HepG2 (cell line): ENCODE results near the gene LRRC27. TPM values are rescaled to one million over a fixed set of nuclear protein-coding genes. Genes with fewer than 3 reads are reported as not detected.

Experiments used
- ATAC-seq: fragments of 200-7000 bp; cut with Tn5 transposase; 3 replicates; pipeline ENCODE4 v1.9.1; 2020; ENCODE audit warnings: mild to moderate bottlenecking, moderate library complexity
- BruUV-seq: library from RNA; stranded (reverse); fragments of 400-500 nt; replicated peaks from 2 replicates; lab custom pipeline; 2021; lab: Mats Ljungman, UMichigan
- CTCF ChIA-PET: fragments of 300-600 bp; formaldehyde crosslinking; extraction: SDS; loops from one replicate; lab custom pipeline; 2021; ENCODE audit warnings: low total read pairs, inconsistent platforms, low intra/inter-chr PET ratio; lab: Yijun Ruan, JAX
- POLR2A ChIA-PET: fragments of 350-600 bp; sonication (Branson Sonifier 250); formaldehyde crosslinking; loops from one replicate; lab custom pipeline; 2020; ENCODE audit warnings: antibody characterized with exemption, inconsistent platforms; lab: Yijun Ruan, JAX
- DNase-seq: peaks from one replicate; pipeline ENCODE4 v3.0.0-alpha.2; 2015; ENCODE audit warnings: low spot score
- FAIRE-seq: peaks from 3 replicates; lab custom pipeline; 2011; peaks lifted over from hg19 to GRCh38; lab: Jason Lieb, UNC
- H2AFZ ChIP-seq: one replicate; pipeline ENCODE4 v1.6.1; 2011; ENCODE audit warnings: low read length, inconsistent platforms
- H3K27ac ChIP-seq: fragments of 300-600 bp; 3 replicates; pipeline ENCODE4 v1.8.0; 2011; ENCODE audit warnings: mixed run types, mild to moderate bottlenecking, mixed read lengths, low read length, inconsistent platforms; ENCODE audit not compliant: insufficient read depth; ENCODE audit errors: extremely low read length
- H3K27me3 ChIP-seq, 2 experiments: fragments of 200-600 bp in 1 of 2; 2 replicates in 1 of 2; 3 replicates in 1 of 2; pipeline versions ENCODE4 v1.6.0 to v1.8.0; 2011; ENCODE audit warnings: low read length in 2 of 2, mild to moderate bottlenecking in 2 of 2, moderate library complexity in 2 of 2, inconsistent platforms in 1 of 2; ENCODE audit not compliant: insufficient read depth in 2 of 2, control insufficient read depth in 1 of 2
- H3K36me3 ChIP-seq, 2 experiments: fragments of 200-600 bp in 1 of 2; replicated peaks in 1 of 2; 2 replicates in 1 of 2; 3 replicates in 1 of 2; pipeline versions ENCODE4 v1.5.1 to v1.8.0; 2011; ENCODE audit warnings: low read length in 2 of 2, inconsistent platforms in 1 of 2; ENCODE audit not compliant: insufficient read depth in 2 of 2, control insufficient read depth in 1 of 2
- H3K4me1 ChIP-seq: 2 replicates; pipeline ENCODE4 v1.5.1; 2012; ENCODE audit warnings: low read length, inconsistent platforms; ENCODE audit not compliant: insufficient read depth
- H3K4me2 ChIP-seq: 2 replicates; pipeline ENCODE4 v1.6.0; 2011; ENCODE audit warnings: low read depth, low read length, inconsistent platforms
- H3K4me3 ChIP-seq, 3 experiments: fragments of 200-600 bp in 1 of 3; sonication (generic), shearing (Covaris generic) in 1 of 3; replicated peaks in 1 of 3; 2 replicates each; pipeline ENCODE4 v1.5.1; 2011 to 2016; ENCODE audit warnings: low read length in 3 of 3, inconsistent platforms in 2 of 3, low read depth in 2 of 3, mild to moderate bottlenecking in 2 of 3, control low read depth in 1 of 3, mixed read lengths in 1 of 3; ENCODE audit not compliant: insufficient read depth in 1 of 3
- H3K79me2 ChIP-seq: one replicate; pipeline ENCODE4 v1.6.1; 2011; ENCODE audit warnings: low read length, inconsistent platforms; ENCODE audit not compliant: insufficient read depth
- H3K9ac ChIP-seq: 2 replicates; pipeline ENCODE4 v1.6.0; 2011; ENCODE audit warnings: mild to moderate bottlenecking, low read depth, low read length, inconsistent platforms; ENCODE audit not compliant: insufficient read depth
- H3K9me3 ChIP-seq: 2 replicates; pipeline ENCODE4 v1.5.1; 2012; ENCODE audit warnings: mild to moderate bottlenecking, low read length
- H4K20me1 ChIP-seq: 2 replicates; pipeline ENCODE4 v1.6.0; 2011; ENCODE audit warnings: inconsistent platforms, mild to moderate bottlenecking, low read length, moderate library complexity; ENCODE audit not compliant: insufficient read depth
- BHLHE40 ChIP-seq: IDR thresholded peaks from 2 replicates; pipeline ENCODE4 v1.6.1; 2011; ENCODE audit warnings: low read length, improper control_type of control experiment
- KDM2A ChIP-seq: sonication (generic); formaldehyde crosslinking; IDR thresholded peaks from 2 replicates; pipeline ENCODE4 v1.4.0; 2020; ENCODE audit warnings: low read depth, missing genetic modification reagents, borderline replicate concordance
- SMARCE1 ChIP-seq: fragments of 450-650 bp; IDR thresholded peaks from 2 replicates; pipeline ENCODE4 v1.6.1; 2017; ENCODE audit warnings: borderline replicate concordance
- TMF1 ChIP-seq: sonication (generic); formaldehyde crosslinking; IDR thresholded peaks from 2 replicates; pipeline ENCODE4 v1.8.1; 2022; ENCODE audit warnings: low read depth, missing genetic modification reagents
- ZNF207 ChIP-seq: fragments of 450-650 bp; IDR thresholded peaks from 2 replicates; pipeline ENCODE4 v1.6.1; 2016; ENCODE audit warnings: antibody characterized with exemption, borderline replicate concordance
- ZNF329 ChIP-seq: sonication (generic); formaldehyde crosslinking; IDR thresholded peaks from 2 replicates; pipeline ENCODE4 v1.9.0; 2021; ENCODE audit warnings: low read depth, mild to moderate bottlenecking, missing genetic modification reagents
- ZNF562 ChIP-seq: sonication (generic); formaldehyde crosslinking; IDR thresholded peaks from 2 replicates; pipeline ENCODE4 v1.8.0; 2022; ENCODE audit warnings: missing genetic modification reagents, borderline replicate concordance
- WGBS: methylation state at CpG from one replicate; pipeline ENCODE4 v1.1.6; 2017; ENCODE audit warnings: low lambda C conversion rate; 5-methylcytosine and 5-hydroxymethylcytosine counted together
- in situ Hi-C: cut with HindIII; loops from 2 replicates; pipeline ENCODE4 v1.10.0; 2017; ENCODE audit warnings: low pct_unique_long_range_greater_than_20kb; ENCODE audit not compliant: extremely low pct_ligation_motif_present
- intact Hi-C: fragments of 100-400 bp; cut with micrococcal nuclease; formaldehyde crosslinking; loops from one replicate; pipeline ENCODE4 v1.10.0; 2022; ENCODE audit not compliant: unreplicated experiment
- polyA plus RNA-seq, 8 experiments: library from polyadenylated mRNA; depleted of rRNA in 3 of 8; stranded (reverse) in 7 of 8; unstranded in 1 of 8; fragments of >200 nt; fragmentation: Illumina TruSeq in 4 of 8; extraction: Trizol in 4 of 8; gene quantifications; 2 replicates each; pipeline versions ENCODE4 v1.2.1 to v1.2.3, GENCODE V29; 2011 to 2016; ENCODE audit warnings: low read depth in 4 of 8, missing spikeins in 1 of 8, mixed read lengths in 1 of 8; ENCODE audit not compliant: insufficient read depth in 1 of 8
- total RNA-seq, 5 experiments: library from RNA; depleted of rRNA; stranded (reverse); fragments of >200 nt; fragmentation: Illumina TruSeq; extraction: Trizol; gene quantifications; 2 replicates each; pipeline ENCODE4 v1.2.3, GENCODE V29; 2016; ENCODE audit warnings: low read depth in 1 of 5
- TF ChIP-seq, protein P1 (sequence below): sonication (generic); formaldehyde crosslinking; IDR thresholded peaks from 2 replicates; pipeline ENCODE4 v1.5.0; 2020; ENCODE audit warnings: missing genetic modification reagents, mild to moderate bottlenecking, borderline replicate concordance

LRRC27 gene
- total and polyA plus RNA-seq, 2 of the 13 experiments (the other 11 are each of a cell fraction or from before 2014, with no cell fraction given), result 4.2 to 4.6 TPM

DNA sequence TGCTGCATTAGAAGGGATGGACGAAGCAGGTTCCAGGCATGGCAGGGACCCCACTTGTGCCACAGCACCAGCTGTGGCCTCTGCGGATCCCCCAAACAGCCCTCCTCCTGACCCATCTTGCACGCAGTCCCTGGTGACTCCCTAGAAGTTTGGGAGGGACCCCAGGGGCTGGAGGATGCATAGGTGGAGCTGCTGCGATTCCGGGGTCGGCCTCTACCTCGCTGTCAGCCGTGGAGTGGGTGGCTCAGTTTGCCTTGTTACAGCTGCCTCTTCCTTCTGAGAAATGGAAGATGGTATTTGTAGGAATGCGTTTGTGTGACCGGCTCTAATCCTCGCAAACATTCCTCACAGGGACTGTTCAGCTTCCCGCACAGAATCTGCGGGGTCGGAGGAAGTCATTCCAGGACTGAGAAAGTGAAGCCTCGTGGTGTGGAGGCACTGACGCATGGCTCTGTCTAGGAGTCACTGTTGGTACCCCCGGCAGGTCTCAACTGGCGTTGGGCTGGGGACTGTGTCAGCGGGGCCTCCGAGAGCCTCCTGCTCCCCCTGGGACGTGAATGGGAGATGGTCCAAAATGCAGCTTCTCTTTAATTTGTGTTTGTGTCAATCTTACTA, 82.5 kb downstream of the LRRC27 start:
- ATAC-seq (no peak), DNase-seq (no peak), FAIRE-seq (no peak)
- ChIA-PET CTCF (no interaction called here), POLR2A (no interaction called here)
- Histone ChIP-seq H3K4me2 (no peak overlapping the region), H2AFZ (no peak overlapping the region), H3K4me1 (peaks cover 26% of the 10 kb centered on the region), H3K27me3 (no peaks in the 10 kb centered on the region), H3K4me3 (no peak overlapping the region), H3K79me2 (no peaks in the 10 kb centered on the region), H3K9ac (no peak overlapping the region), H3K36me3 (no peaks in the 10 kb centered on the region), H3K27ac (no peak overlapping the region), H4K20me1 (no peaks in the 10 kb centered on the region), H3K9me3 (no peaks in the 10 kb centered on the region)
- WGBS, result 76% methylated on average over 14 of the region's 21 CpGs
- intact Hi-C loops (no loop called here), in situ Hi-C loops (no loop called here)
- TF ChIP-seq BHLHE40, result no peak
- TF ChIP-seq ZNF329 (CRISPR knock-in tag), result no peak
- no peak for TF ChIP-seq SMARCE1
- no TSS peak for BruUV-seq

DNA sequence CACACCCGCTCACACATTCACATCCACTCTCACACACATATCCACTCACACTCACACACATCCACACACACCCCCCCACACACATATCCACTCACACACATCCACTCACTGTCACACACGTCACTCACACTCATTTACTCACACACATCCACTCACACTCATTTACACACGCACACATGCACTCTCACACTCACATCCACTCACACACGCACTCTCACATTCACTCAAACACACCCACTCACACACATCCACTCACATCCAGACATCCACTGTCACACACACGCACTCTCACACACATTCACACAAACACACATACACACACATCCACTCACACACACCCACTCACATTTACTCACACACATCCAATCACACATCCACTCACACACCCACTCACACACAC, 83.3 kb downstream of the LRRC27 start:
- H3K9ac ChIP-seq, result no peak overlapping the region
- no peak overlapping the region for H3K4me2 ChIP-seq
- CTCF ChIA-PET, result no interaction called here
- no peak overlapping the region for H3K4me3 ChIP-seq
- TF ChIP-seq TMF1 (CRISPR knock-in tag) (no peak), ZNF207 (0 out of 2 replicates have a peak, but pooled peaks have one; percentile 52), KDM2A (CRISPR knock-in tag) (no peak), ZNF562 (no peak)
- TF ChIP-seq, protein P1, sequence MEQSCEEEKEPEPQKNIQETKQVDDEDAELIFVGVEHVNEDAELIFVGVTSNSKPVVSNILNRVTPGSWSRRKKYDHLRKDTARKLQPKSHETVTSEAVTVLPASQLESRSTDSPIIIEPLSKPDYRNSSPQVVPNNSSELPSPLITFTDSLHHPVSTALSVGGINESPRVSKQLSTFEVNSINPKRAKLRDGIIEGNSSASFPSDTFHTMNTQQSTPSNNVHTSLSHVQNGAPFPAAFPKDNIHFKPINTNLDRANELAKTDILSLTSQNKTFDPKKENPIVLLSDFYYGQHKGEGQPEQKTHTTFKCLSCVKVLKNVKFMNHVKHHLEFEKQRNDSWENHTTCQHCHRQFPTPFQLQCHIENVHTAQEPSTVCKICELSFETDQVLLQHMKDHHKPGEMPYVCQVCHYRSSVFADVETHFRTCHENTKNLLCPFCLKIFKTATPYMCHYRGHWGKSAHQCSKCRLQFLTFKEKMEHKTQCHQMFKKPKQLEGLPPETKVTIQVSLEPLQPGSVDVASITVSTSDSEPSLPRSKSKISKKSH, result no peak
- no peak for DNase-seq
- H3K79me2 ChIP-seq, result no peaks in the 10 kb centered on the region
- ATAC-seq, result no peak
- H4K20me1 ChIP-seq, result no peaks in the 10 kb centered on the region
- no peaks in the 10 kb centered on the region for H3K9me3 ChIP-seq
- WGBS, result 94% methylated on average over 5 of the region's 5 CpGs
- H3K27me3 ChIP-seq, result no peaks in the 10 kb centered on the region
- no peak overlapping the region for H3K27ac ChIP-seq
- in situ Hi-C loops (no loop called here), intact Hi-C loops (no loop called here)
- BruUV-seq, result no TSS peak
- H2AFZ ChIP-seq, result no peak overlapping the region
- POLR2A ChIA-PET, result no interaction called here
- peaks cover 33% of the 10 kb centered on the region for H3K4me1 ChIP-seq
- no peaks in the 10 kb centered on the region for H3K36me3 ChIP-seq
- no peak for FAIRE-seq
